HG03354 (cell line): ENCODE measurements around the gene KCNQ1.

Experiments used
- ATAC-seq: cut with Tn5 transposase; IDR thresholded peaks from one replicate; pipeline ENCODE4 v1.9.1; 2021; ENCODE audit warnings: mild to moderate bottlenecking; ENCODE audit not compliant: unreplicated experiment, poor library complexity, severe bottlenecking

Gene KCNQ1

GRCh38 chr11:2787816-2788167 lies 343.0 kb downstream of the KCNQ1 start:
- ATAC-seq, result no peak

GRCh38 chr11:2788168-2789071 lies 343.6 kb downstream of the KCNQ1 start:
- no peak for ATAC-seq

- ATAC-seq, result no peak
Observed at GRCh38 chr11:2789331-2789730, 344.5 kb downstream of the KCNQ1 start.

- ATAC-seq, result no peak
Observed at GRCh38 chr11:2789791-2790567, 345.2 kb downstream of the KCNQ1 start.

GRCh38 chr11:2790568-2790921 lies 345.7 kb downstream of the KCNQ1 start:
- ATAC-seq, result no peak

GRCh38 chr11:2791139-2791520 lies 346.3 kb downstream of the KCNQ1 start:
- no peak for ATAC-seq

- ATAC-seq, result no peak
Observed at GRCh38 chr11:2791521-2792380, 346.9 kb downstream of the KCNQ1 start.

GRCh38 chr11:2792381-2793250 lies 347.8 kb downstream of the KCNQ1 start:
- no peak for ATAC-seq

GRCh38 chr11:2793701-2794045 lies 348.9 kb downstream of the KCNQ1 start:
- no peak for ATAC-seq

GRCh38 chr11:2794046-2794967 lies 349.5 kb downstream of the KCNQ1 start:
- no peak for ATAC-seq

- no peak for ATAC-seq
Observed at GRCh38 chr11:2794968-2795322, 350.1 kb downstream of the KCNQ1 start.

- no peak for ATAC-seq
Observed at GRCh38 chr11:2795491-2795991, 350.7 kb downstream of the KCNQ1 start.

GRCh38 chr11:2796091-2796490 lies 351.3 kb downstream of the KCNQ1 start:
- ATAC-seq, result no peak

GRCh38 chr11:2796508-2797113 lies 351.8 kb downstream of the KCNQ1 start:
- ATAC-seq, result no peak

- ATAC-seq, result no peak
Observed at GRCh38 chr11:2797121-2797711, 352.4 kb downstream of the KCNQ1 start.

- no peak for ATAC-seq
Observed at GRCh38 chr11:2797741-2798361, 353.0 kb downstream of the KCNQ1 start.
